ENCODE data around the gene NDUFS7.
A peak's percentile ranks its signal among the peaks of the same experiment; 100 is the strongest.

The NDUFS7 gene

DNA sequence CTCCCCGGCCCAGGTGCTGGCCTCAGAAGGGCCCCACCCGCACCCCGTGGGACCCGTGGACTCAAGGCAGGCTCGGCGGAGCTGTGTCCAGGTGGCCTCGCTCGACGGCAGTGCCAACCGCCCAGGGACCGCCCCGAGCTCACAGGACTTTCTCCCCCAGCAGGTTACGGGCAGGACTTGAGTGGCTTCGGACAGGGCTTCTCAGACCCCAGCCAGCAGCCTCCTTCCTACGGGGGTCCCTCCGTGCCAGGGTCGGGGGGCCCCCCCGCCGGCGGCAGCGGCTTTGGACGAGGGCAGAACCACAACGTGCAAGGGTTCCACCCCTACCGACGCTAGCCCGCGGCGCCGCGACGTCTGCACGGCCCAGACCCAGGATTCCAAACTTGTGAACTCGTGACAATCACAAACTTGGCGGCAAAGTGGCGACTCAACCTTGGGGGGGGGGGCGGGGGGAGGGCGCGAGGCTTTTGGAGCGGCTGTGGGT is 50.9 kb downstream of the NDUFS7 start:
- DNase-seq: no peak

- DNase-seq: no peak
Measured at GRCh38 chr19:1435378-1435989, 51.8 kb downstream of the NDUFS7 start.

- no peak for DNase-seq
Measured at GRCh38 chr19:1437609-1438008, 53.9 kb downstream of the NDUFS7 start.

GRCh38 chr19:1438035-1438932 is 54.6 kb downstream of the NDUFS7 start, which contains the start of gene RPS15:
TSS of gene RPS15 (plus strand) at chr19:1438396. CDS start at chr19:1438426, 30 bp downstream.
- peak; percentile 94 for DNase-seq

DNA sequence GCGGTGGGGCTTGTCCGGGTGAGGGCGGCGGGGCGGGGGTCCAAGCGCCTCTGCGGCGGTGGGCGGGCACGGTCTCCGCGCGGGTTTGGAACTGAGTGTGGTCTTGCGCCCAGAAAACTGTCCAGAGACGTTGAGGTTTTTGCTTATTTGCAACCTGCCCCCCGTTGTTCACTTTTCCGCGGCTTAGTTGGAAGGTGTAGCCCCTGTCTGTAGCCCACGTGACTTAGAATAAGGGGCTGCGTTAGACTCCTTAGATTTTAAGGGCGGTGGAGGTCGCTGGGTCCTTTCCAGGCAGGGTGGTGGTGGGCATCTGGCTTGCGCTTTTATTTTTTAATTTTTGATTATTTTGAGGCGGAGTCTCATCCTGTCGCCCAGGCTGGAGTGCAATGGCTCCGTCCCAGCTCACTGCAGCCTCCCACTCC is 55.2 kb downstream of the NDUFS7 start:
- no peak for DNase-seq

- peak; percentile 21 for DNase-seq
Measured at GRCh38 chr19:1439525-1440417, 56.1 kb downstream of the NDUFS7 start.

DNA sequence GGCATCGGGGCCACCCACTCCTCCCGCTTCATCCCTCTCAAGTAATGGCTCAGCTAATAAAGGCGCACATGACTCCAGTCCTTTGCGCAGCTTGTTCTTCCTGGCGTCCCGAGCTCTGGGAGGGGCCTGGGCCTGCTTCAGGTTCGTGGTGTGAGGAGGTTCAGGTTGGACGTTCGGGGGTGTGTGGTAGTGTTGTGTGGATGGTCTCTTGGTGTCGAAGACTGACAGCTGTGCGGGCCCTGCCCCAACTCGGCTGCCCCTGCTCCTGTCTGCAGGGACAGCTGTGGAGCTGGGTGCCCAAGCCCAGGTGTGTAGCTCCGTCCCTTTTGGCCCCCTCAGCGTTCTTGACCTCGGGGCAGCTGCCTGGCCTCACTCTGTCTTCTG is 56.7 kb downstream of the NDUFS7 start:
- DNase-seq: no peak

- no peak for DNase-seq
Measured at GRCh38 chr19:1441022-1441426, 57.3 kb downstream of the NDUFS7 start.

GRCh38 chr19:1441677-1442438 is 58.2 kb downstream of the NDUFS7 start:
- no peak for DNase-seq

Measured in central memory CD4-positive, alpha-beta T cell (primary cell).